ENCODE results near the gene C19orf33.

- TF ChIP-seq POLR2A (IDR thresholded peaks at IDR 0.05; ENCODE audit: low read length) (no peak), GATA1 (IDR thresholded peaks at IDR 0.05; ENCODE audit: low read depth, low read length) (no peak)
Observed at GRCh38 chr19:38255383-38256014, 48.6 kb upstream of the C19orf33 start.
